Upper lobe of left lung (tissue), 4 donors: ENCODE data around the gene ATOH8.

Experiments used
- CTCF ChIP-seq, 6 experiments: fragments of 450-650 bp in 4 of 6; fragments of 200-600 bp in 2 of 6; sonication (generic) in 2 of 6; IDR thresholded peaks; one replicate each; pipeline ENCODE4 v1.5.1; 2016 to 2019; ENCODE audit warnings: antibody characterized with exemption in 6 of 6
- EP300 ChIP-seq, 4 donors: sonication (generic); formaldehyde crosslinking; IDR thresholded peaks; one replicate each; pipeline ENCODE4 v1.5.1; 2017; ENCODE audit warnings: antibody characterized with exemption in 4 of 4, control low read depth in 2 of 4
- POLR2AphosphoS5 ChIP-seq, 2 donors: sonication (generic); formaldehyde crosslinking; IDR thresholded peaks; one replicate each; pipeline ENCODE4 v1.5.1; 2017; ENCODE audit warnings: antibody characterized with exemption in 2 of 2

GRCh38 chr2:85773692-85774091, 19.9 kb downstream of the ATOH8 start:
- TF ChIP-seq CTCF (IDR thresholded peaks at IDR 0.05), result no peak
- TF ChIP-seq EP300 (IDR thresholded peaks at IDR 0.05), result no peak
- no peak for TF ChIP-seq POLR2AphosphoS5 (IDR thresholded peaks at IDR 0.05)
